Activated CD8-positive, alpha-beta memory T cell treated with anti-CD3 and anti-CD28 coated beads for 1 hour (primary cell): Measurements from ENCODE around the gene PYGB.

Experiments used
- DNase-seq, 2 donors: peaks; one replicate each; pipeline ENCODE4 v3.0.0-alpha.2; 2020; ENCODE audit warnings: low read depth in 1 of 2; ENCODE audit errors: extremely low read depth in 1 of 2

The PYGB gene

GRCh38 chr20:25269057-25269832, 21.4 kb downstream of the PYGB start:
- DNase-seq = no peak

- no peak for DNase-seq
These were observed 21.9 kb downstream of the PYGB start for GRCh38 chr20:25269833-25270170.

DNA sequence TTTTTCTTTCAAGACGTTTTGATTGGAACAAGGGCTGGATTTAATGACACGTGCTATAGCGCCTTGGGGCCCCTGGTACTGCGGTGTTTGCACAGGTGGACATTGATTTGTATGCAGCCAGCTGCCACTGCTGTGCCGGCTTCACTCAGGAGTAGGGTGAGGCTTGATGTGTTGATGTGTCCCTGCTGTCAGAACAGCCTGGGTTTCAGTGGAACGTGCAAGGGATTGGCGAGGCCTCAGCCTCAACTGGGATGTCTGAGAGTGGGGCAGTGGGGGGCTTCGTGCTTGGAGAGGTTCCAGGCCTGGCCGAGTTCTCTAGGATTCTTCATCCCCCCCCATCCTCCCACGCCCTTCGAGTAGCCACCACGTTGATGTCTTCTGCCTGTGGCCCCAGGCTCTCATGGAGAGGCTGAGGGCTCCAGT, 23.0 kb downstream of the PYGB start:
- DNase-seq = no peak

DNA sequence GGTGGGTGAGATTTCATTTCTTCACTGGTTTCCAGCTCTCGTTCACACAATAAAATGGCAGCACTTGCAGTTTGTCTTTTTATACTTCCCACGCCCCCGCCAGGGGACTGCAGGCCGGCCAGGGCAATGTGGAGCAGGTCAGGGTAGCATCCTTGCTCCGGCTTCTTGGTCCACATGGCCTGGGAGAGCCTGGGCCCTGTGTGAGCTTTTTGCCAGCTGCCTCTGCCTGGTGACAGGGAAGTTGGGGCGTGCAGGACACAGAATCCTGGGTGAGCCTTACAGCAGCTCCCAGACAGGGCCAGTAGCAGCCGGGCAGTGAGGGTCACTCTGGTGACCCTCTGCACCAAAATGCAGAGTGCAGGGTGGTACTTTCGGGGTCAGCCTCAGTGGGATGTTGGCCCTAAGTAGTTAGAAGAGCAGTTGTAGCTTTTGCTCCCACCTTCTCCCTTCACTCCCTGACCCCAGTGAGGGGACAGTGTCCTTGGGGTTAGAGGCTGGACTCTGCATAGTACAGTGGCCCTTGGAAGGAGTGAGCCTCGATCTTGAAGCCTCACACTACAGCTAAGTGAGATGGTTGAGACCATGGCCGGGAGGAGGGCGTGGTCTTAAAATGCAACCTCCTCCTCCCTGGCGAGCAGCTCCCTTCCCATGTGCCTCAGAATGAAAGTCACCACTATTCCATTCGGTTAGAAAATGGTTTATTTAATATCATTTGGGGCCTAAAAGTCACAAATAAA, 23.8 kb downstream of the PYGB start:
- DNase-seq = no peak

GRCh38 chr20:25272223-25273000, 24.5 kb downstream of the PYGB start:
- no peak for DNase-seq

GRCh38 chr20:25273046-25273445, 25.2 kb downstream of the PYGB start:
- no peak for DNase-seq

GRCh38 chr20:25273541-25274358, 25.9 kb downstream of the PYGB start:
- no peak for DNase-seq

DNA sequence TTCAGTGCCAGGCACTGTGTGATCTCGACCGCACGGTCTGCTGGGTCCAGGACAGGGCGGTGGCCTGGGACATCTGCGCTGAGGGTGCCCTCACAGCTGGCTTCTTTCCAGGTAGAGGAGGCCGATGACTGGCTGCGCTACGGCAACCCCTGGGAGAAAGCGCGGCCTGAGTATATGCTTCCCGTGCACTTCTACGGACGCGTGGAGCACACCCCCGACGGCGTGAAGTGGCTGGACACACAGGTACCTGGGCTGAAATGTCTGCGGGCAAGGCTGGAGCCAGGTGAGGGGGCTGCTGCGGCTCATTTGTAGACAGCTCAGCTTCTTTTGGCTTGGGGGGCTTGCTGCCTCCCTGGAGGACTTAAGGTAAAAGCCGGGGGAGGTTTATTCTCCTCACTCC, 26.6 kb downstream of the PYGB start:
- DNase-seq = no peak

DNA sequence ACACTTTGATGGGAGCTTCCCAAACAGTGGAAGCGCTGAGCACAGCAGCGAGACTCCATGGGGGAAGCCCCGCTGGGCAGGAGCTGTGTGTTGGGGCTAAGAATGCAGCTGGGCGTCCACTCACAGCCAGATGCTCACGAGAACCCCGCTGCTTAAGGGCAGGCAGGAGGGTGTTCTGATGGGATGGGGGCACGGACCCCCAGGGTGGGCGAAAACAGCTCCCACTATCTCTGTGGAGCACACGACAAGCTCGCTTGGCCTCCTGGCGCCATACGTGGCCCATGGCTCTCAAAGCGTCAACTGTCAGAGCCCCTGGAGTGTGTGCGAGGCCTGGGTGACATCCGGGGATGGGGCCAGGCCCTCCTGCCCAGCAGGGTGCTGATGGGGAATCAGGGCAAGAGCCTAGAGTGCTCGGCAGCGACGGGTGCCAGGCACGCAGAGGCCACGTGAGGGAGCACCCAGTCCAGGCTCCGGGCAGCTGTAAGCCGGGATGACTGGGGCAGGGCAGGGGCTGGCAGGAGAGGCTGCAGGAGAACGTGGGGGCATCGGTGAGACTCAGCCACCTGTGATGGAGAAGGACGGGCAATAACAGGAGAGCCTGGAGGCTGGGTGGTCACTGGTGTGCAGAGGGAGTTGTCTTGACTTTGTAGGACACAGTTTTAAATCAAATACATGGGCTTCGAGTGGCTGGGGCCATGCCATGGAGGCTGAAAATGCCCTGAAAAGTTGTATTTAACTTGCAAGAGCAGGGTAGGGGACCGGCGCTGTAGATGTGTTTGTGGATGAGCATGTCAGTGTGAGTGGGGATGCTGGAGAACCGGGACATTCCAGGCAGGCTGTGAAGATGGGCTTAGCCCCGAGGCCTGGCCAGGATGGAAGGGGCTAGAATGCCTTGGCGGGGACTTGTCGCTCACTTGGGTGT, 27.3 kb downstream of the PYGB start:
- no peak for DNase-seq

DNA sequence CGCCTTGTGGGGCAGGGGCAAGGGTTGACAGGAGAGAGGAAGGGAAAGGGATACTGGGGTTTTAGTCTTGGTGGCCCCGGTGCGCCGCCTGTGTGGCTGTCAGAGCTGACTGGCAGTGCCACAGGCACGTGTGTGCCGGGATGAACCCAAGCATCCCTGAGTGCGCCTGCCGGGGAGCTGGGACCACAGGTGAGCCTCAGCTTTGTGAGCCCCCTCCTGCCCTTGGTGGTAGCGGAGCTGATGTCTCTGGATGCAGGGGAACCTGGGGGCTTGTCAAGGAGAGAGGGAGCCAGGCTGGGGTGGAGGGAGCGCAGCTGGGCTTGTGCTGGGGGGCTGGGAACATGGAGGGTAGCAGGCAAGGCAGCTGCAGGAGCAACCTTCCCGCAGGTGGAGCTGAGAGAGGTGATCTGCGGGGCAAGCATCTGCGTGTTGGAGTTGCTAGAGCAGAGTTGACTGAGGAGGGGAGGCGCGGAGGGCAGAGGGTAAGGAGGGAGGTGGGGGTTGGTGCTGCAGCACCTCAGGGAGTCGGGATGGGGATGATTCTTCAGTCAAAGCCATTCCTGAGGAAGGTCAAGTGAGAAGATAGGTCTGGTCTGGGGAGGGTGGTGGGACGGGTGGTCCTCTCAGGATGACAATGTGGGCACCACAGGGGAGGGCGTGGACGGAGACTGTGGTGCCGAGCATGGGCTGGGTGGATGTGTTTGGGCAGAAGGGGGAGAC, 28.1 kb downstream of the PYGB start:
- DNase-seq = no peak

DNA sequence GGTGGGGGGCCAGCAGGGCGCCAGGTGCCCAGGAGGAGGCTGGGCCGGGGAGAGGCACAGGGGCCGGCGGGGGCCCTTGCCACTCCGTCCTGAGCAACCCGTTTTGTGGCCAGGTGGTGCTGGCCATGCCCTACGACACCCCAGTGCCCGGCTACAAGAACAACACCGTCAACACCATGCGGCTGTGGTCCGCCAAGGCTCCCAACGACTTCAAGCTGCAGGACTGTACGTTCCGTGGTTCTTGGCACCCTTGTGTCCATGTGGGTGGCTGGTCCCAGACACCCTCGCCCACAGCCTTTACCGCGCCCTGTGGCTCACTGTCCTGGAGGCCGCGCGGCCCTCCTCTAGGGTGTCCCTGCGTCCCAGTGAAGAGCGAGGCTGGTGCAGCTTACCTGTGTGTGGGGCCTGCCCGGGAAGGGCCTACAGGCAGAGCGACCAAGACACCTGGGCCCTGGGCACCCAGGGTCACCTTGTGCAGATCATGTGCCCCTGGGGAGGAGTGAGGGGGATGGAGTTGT, 28.7 kb downstream of the PYGB start:
- DNase-seq = no peak

- no peak for DNase-seq
These were observed 29.3 kb downstream of the PYGB start for GRCh38 chr20:25277051-25277801.

DNA sequence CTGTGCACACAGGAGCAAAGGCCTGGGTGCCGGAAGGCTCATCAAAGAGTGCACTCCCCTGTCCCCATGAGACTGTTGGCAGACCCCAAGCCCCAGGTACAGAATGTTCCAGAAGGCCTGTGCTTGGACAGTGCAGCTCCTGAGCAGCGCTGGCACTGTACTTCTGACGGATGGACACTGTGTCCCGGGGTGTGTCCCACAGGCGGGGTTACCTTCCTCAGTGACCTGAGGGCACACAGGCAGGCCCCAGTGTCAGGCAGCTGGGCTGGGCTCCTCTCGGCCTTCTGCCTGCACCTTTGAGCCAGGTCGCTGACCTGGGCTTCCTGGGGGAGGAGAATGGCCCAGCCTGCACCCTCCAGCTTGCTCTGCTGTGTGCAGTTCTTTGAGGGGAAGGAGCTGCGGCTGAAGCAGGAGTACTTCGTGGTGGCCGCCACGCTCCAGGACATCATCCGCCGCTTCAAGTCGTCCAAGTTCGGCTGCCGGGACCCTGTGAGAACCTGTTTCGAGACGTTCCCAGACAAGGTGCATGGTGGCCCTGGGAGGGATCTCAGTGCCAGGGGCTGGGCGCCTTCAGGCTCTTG, 30.1 kb downstream of the PYGB start:
- no peak for DNase-seq

GRCh38 chr20:25278636-25279361, 30.9 kb downstream of the PYGB start:
- no peak for DNase-seq

DNA sequence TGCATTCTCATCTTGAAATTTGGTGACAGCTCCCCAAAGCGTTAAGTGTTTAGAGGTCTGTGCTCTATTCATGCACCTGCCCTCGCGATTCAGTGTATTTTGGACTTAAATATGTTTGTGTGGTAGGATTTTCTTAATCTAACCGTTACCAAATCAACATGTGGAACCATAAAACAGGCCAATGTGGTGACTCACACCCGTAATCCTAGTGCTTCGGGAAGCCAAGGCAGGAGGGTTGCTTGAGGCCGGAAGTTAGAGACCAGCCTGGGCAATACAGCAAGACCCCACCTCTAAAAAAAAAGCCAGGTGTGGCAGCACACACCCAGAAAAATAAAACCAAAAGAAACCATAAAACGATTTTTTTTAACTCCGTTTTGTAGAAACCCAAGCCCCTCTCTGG, 31.5 kb downstream of the PYGB start:
- no peak for DNase-seq

DNA sequence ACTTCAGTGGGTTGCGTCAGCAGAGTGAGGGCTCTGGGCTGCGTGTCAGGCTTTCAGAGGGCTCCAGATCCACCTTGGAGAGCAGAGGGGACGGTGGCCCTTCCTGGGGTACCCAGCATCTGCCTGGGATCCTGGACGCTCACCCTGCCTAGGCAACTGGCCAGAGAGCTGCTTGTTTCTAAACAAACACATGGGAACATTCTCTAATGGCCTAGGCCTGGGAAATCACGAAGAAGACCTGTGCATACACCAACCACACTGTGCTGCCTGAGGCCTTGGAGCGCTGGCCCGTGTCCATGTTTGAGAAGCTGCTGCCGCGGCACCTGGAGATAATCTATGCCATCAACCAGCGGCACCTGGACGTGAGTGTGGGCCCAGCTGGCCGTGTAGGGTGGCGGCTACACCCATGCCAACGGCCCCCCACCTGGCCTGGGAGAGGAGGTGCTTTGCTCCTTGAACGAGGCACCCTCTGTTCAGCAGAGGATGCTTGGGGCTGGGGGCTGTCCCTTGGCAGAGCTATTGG, 32.2 kb downstream of the PYGB start:
- DNase-seq = no peak
